Measurements from ENCODE around the gene PLAC8L1.

PLAC8L1 gene

GRCh38 chr5:146042628-146043279 is 62.6 kb downstream of the PLAC8L1 start:
- no peak for DNase-seq (ENCODE audit: low spot score)

DNA sequence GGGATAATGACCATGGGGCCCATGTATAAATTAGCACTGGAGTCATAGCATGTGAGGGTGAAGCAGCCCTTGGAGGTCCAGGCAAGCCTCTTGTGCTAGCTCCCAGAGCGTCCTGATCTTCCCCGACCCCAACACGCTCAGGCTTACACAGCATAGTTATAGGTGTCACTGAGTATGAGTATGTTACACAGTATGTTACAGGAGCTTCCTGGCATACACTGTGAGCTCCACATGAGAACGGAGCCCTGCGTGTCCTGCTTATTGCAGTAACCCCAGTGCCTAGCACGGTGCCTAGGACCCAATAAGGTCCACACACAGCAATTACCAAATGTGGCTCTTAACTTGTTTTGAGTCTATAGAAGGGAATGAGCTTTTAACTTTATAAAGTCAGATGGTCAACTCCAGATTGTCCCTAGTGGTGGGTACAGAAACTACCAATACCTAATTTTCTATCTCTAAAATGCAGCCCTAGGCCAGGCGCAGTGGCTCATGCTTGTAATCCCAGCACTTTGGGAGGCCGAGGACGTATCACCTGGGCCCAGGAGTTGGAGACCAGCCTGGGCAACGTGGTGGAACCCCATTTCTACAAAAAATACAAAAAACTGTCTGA is 64.1 kb downstream of the PLAC8L1 start:
- DNase-seq (ENCODE audit: low spot score), result no peak

GRCh38 chr5:146040527-146040926 is 64.8 kb downstream of the PLAC8L1 start:
- DNase-seq (ENCODE audit: low spot score), result no peak

DNA sequence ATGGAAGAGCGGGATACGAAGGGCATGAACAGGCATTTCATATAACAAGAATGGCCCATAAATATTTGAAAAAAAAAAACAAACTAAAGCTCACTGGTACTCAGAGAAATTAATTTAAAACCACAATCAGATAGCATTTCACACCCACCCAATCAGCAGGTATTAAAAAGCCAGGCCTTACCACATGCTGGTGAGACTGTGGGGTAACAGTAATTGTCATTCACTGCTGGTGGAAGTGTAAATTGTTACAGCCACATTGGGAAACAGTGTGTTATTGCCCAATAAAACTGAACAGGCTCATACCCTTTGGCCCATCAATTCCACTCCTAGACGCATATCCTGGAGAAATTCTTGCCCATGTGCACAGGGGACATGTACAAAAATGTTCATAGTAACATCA is 66.0 kb downstream of the PLAC8L1 start:
- no peak for DNase-seq (ENCODE audit: low spot score)

DNA sequence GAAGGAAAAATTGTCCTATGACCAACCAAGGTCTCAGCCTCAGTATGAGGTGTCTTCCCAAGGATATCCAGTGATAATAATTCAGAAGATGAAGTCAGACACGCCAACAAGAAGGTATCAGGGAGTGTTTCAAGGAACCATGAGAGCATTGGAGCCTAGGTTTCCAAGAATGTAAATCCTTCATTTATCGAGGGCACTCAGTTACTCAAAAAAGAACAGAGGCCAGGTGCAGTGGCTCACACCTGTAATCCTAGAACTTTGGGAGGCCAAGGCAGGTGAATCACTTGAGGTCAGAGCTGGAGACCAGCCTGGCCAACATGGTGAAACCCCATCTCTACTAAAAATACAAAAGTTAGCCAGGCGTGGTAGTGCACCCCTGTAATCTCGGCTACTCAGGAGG is 70.8 kb downstream of the PLAC8L1 start:
- no peak for DNase-seq (ENCODE audit: low spot score)

Small RNAs within 50 kb of the gene (small RNA-seq; reads per million reads assigned to genes)
- 0 to 0.04 reads per million in 2 experiments for gene AC091959.1
